ENCODE measurements around the gene CRADD. TPM values are rescaled to one million over a fixed set of nuclear protein-coding genes. Genes with fewer than 3 reads are reported as not detected.
A peak's percentile ranks its signal among the peaks of the same experiment; 100 is the strongest.

CRADD gene
- total RNA-seq, 6 donors from 2014 or later: 13.7 to 40.7 (median 29.0) TPM

GRCh38 chr12:93783832-93784231 lies 106.7 kb downstream of the CRADD start:
- DNase-seq (no peak), ATAC-seq (ENCODE audit: low FRiP score in 2 of 2) (no peak)
- TF ChIP-seq POLR2A (IDR thresholded peaks at IDR 0.05): no peak
- no peak for TF ChIP-seq EP300 (IDR thresholded peaks at IDR 0.05)
- TF ChIP-seq POLR2AphosphoS5 (IDR thresholded peaks at IDR 0.05): no peak
- TF ChIP-seq, protein P1, sequence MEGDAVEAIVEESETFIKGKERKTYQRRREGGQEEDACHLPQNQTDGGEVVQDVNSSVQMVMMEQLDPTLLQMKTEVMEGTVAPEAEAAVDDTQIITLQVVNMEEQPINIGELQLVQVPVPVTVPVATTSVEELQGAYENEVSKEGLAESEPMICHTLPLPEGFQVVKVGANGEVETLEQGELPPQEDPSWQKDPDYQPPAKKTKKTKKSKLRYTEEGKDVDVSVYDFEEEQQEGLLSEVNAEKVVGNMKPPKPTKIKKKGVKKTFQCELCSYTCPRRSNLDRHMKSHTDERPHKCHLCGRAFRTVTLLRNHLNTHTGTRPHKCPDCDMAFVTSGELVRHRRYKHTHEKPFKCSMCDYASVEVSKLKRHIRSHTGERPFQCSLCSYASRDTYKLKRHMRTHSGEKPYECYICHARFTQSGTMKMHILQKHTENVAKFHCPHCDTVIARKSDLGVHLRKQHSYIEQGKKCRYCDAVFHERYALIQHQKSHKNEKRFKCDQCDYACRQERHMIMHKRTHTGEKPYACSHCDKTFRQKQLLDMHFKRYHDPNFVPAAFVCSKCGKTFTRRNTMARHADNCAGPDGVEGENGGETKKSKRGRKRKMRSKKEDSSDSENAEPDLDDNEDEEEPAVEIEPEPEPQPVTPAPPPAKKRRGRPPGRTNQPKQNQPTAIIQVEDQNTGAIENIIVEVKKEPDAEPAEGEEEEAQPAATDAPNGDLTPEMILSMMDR (IDR thresholded peaks at IDR 0.05): no peak
- Histone ChIP-seq H3K36me3 (no peaks in the 10 kb centered on the region), H3K27ac (peak overlapping the region; percentile 64 to 88 (median 76)), H3K4me3 (no peak overlapping the region), H3K9me3 (no peaks in the 10 kb centered on the region), H3K27me3 (no peaks in the 10 kb centered on the region), H3K4me1 (peaks cover 22 to 42% (median 27%) of the 10 kb centered on the region in 4 donors)
- 64 to 75% methylated on average over 9 of the region's 9 CpGs for WGBS, 2 donors

DNA sequence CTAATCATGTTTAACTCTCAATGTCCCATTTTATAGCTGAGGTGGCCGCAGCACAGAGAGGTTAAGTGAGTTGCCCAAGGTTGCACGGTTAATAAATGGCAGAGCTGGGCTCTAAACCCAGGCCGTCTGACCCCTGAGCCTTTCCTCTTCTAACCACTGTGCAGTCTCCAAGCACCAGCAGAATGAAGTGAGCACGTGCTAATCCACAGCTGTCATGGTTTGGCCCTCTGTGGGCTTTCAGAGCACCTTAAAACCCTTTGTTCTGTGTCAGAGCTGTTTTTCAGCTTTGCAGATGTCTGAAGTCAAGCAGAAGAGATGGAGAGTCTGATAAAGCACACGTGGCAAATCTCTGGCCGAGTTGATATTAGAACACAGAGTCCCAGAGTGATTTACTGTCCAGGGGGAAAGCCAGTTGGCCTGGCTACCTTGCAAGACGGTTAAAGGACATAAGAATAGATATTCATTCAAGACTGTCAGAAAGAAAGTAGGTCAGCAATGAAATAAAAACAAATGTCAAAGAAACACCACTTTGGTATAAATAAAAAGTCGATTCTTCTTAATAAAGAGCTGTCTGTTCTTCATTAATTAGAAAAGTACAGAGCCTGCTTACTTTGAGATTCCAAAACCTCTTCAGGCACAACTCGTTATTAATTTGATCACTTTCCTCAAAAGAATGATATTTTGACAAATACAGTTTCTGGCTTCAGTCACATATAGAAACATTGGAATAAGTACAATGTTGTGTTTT lies 107.3 kb downstream of the CRADD start:
- peak overlapping the region; percentile 64 to 88 (median 76) for H3K27ac ChIP-seq
- ATAC-seq (ENCODE audit: low FRiP score in 2 of 2) (peak; percentile 52 to 72), DNase-seq (peak in 1 of 2 donors; percentile 45)
- no peaks in the 10 kb centered on the region for H3K27me3 ChIP-seq
- peaks cover 22 to 38% (median 25%) of the 10 kb centered on the region in 4 donors for H3K4me1 ChIP-seq
- no peaks in the 10 kb centered on the region for H3K9me3 ChIP-seq
- H3K36me3 ChIP-seq: no peaks in the 10 kb centered on the region
- WGBS, 2 donors: 36 to 44% methylated on average over 9 of the region's 9 CpGs
- no peak overlapping the region for H3K4me3 ChIP-seq
- no peak for TF ChIP-seq POLR2A (IDR thresholded peaks at IDR 0.05)
- peak; percentile 58 to 76 for TF ChIP-seq POLR2AphosphoS5 (IDR thresholded peaks at IDR 0.05)
- TF ChIP-seq EP300 (IDR thresholded peaks at IDR 0.05): peak in 3 of 4 donors; percentile 23 to 86 (median 84)
- TF ChIP-seq, protein P1 (IDR thresholded peaks at IDR 0.05): no peak

- ATAC-seq (ENCODE audit: low FRiP score in 2 of 2) (peak; percentile 91 to 96), DNase-seq (peak in 1 of 2 donors; percentile 79)
- WGBS, 2 donors: 52 to 53% methylated on average over 8 of the region's 8 CpGs
- Histone ChIP-seq H3K27ac (peak overlapping the region; percentile 64 to 88 (median 76)), H3K27me3 (no peaks in the 10 kb centered on the region), H3K4me3 (no peak overlapping the region), H3K4me1 (peaks cover 22 to 29% (median 25%) of the 10 kb centered on the region in 4 donors), H3K9me3 (no peaks in the 10 kb centered on the region), H3K36me3 (no peaks in the 10 kb centered on the region)
- TF ChIP-seq, protein P1 (IDR thresholded peaks at IDR 0.05): peak in 1 of 6 experiments; percentile 6
- TF ChIP-seq EP300 (IDR thresholded peaks at IDR 0.05) (peak in 2 of 4 donors; percentile 88 to 95), POLR2AphosphoS5 (IDR thresholded peaks at IDR 0.05) (peak; percentile 82 to 93), POLR2A (IDR thresholded peaks at IDR 0.05) (no peak)
These were observed 108.3 kb downstream of the CRADD start for GRCh38 chr12:93785249-93786010.

GRCh38 chr12:93786656-93787397 lies 109.7 kb downstream of the CRADD start:
- H3K9me3 ChIP-seq: no peaks in the 10 kb centered on the region
- WGBS, 2 donors: 89 to 92% methylated on average over 4 of the region's 4 CpGs
- no peak for DNase-seq
- H3K27me3 ChIP-seq: no peaks in the 10 kb centered on the region
- no peak overlapping the region for H3K4me3 ChIP-seq
- TF ChIP-seq POLR2AphosphoS5 (IDR thresholded peaks at IDR 0.05): no peak
- peak overlapping the region in 1 of 4 donors; percentile 73 for H3K27ac ChIP-seq
- H3K4me1 ChIP-seq: peaks cover 22 to 29% (median 25%) of the 10 kb centered on the region in 4 donors
- ATAC-seq (ENCODE audit: low FRiP score in 2 of 2): no peak
- H3K36me3 ChIP-seq: no peaks in the 10 kb centered on the region

DNA sequence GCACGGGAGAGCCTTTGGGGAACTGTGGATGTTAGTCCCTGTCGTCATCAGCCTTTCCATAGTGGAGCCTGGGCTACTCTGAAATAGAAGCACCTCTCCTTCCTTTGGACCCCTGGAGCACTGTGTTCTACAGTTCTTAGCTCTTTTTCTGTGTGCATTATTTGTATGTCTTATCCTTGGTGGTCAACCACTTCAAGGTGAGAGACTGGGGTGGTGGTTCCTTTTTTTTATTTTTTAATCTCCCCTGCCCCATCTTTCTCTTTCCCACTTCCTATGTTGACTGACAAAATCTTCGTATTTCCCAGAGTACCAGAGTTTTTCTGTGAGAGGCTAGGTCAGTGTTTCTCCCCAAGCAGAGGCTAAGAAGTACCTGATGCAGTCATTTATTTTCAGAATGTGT lies 111.7 kb downstream of the CRADD start:
- H3K9me3 ChIP-seq: no peaks in the 10 kb centered on the region
- 83 to 95% methylated on average over 3 of the region's 3 CpGs for WGBS, 2 donors
- H3K36me3 ChIP-seq: no peaks in the 10 kb centered on the region
- no peak overlapping the region for H3K4me3 ChIP-seq
- H3K4me1 ChIP-seq: peaks cover 19 to 23% (median 21%) of the 10 kb centered on the region in 4 donors
- H3K27ac ChIP-seq: no peak overlapping the region
- TF ChIP-seq POLR2A (IDR thresholded peaks at IDR 0.05) (no peak), POLR2AphosphoS5 (IDR thresholded peaks at IDR 0.05) (no peak)
- TF ChIP-seq, protein P1 (IDR thresholded peaks at IDR 0.05): no peak
- no peak for ATAC-seq (ENCODE audit: low FRiP score in 2 of 2)
- no peaks in the 10 kb centered on the region for H3K27me3 ChIP-seq
- no peak for DNase-seq
